Keratinocyte (primary cell): Measurements from ENCODE around the gene SPHK2. TPM values are rescaled to one million over a fixed set of nuclear protein-coding genes. Genes with fewer than 3 reads are reported as not detected.

ENCODE experiments used
- DNase-seq: peaks from one replicate; pipeline ENCODE4 v3.0.0-alpha.2; 2011; ENCODE audit warnings: low read depth, missing footprints, low spot score
- FAIRE-seq: peaks from 2 replicates; lab custom pipeline; 2011; peaks lifted over from hg19 to GRCh38; lab: Jason Lieb, UNC
- H2AFZ ChIP-seq: 2 replicates; pipeline ENCODE4 v1.6.0; 2012; ENCODE audit warnings: low read length, control low read depth, inconsistent platforms; ENCODE audit not compliant: control insufficient read depth
- H3K27ac ChIP-seq: 2 replicates; pipeline ENCODE4 v1.5.1; 2011; ENCODE audit warnings: low read length; ENCODE audit not compliant: control insufficient read depth, insufficient read depth
- H3K27me3 ChIP-seq: 3 replicates; pipeline ENCODE4 v1.6.0; 2011; ENCODE audit warnings: low read length; ENCODE audit not compliant: control insufficient read depth, insufficient read depth; ENCODE audit errors: extremely low read depth
- H3K36me3 ChIP-seq, 2 experiments: 2 replicates in 1 of 2; 3 replicates in 1 of 2; pipeline ENCODE4 v1.5.1; 2011; ENCODE audit warnings: low read length in 2 of 2, mild to moderate bottlenecking in 1 of 2; ENCODE audit not compliant: control insufficient read depth in 2 of 2, insufficient read depth in 2 of 2; ENCODE audit errors: extremely low read depth in 1 of 2
- H3K4me1 ChIP-seq: 3 replicates; pipeline ENCODE4 v1.5.1; 2011; ENCODE audit warnings: low read length; ENCODE audit not compliant: control insufficient read depth, insufficient read depth; ENCODE audit errors: extremely low read depth
- H3K4me2 ChIP-seq: 3 replicates; pipeline ENCODE4 v1.6.0; 2011; ENCODE audit warnings: low read depth, low read length; ENCODE audit not compliant: control insufficient read depth, insufficient read depth; ENCODE audit errors: extremely low read depth
- H3K4me3 ChIP-seq, 3 experiments: fragments of 200-600 bp in 1 of 3; sonication (generic) in 1 of 3; 2 replicates in 2 of 3; 3 replicates in 1 of 3; pipeline ENCODE4 v1.5.1; 2011 to 2016; ENCODE audit warnings: low read length in 3 of 3, mild to moderate bottlenecking in 3 of 3, control low read depth in 2 of 3, inconsistent platforms in 1 of 3, low read depth in 1 of 3, mixed read lengths in 1 of 3, mixed run types in 1 of 3, moderate library complexity in 1 of 3; ENCODE audit not compliant: control insufficient read depth in 2 of 3, insufficient read depth in 2 of 3; ENCODE audit errors: extremely low read depth in 1 of 3
- H3K79me2 ChIP-seq: 2 replicates; pipeline ENCODE4 v1.6.0; 2012; ENCODE audit warnings: low read length; ENCODE audit not compliant: control insufficient read depth, insufficient read depth
- H3K9ac ChIP-seq: 3 replicates; pipeline ENCODE4 v1.6.0; 2011; ENCODE audit warnings: low read length; ENCODE audit not compliant: control insufficient read depth, insufficient read depth; ENCODE audit errors: extremely low read depth
- H3K9me1 ChIP-seq: 3 replicates; pipeline ENCODE4 v1.6.0; 2011; ENCODE audit warnings: low read length; ENCODE audit not compliant: control insufficient read depth, insufficient read depth; ENCODE audit errors: extremely low read depth
- H3K9me3 ChIP-seq: 2 replicates; pipeline ENCODE4 v1.5.1; 2012; ENCODE audit warnings: low read depth, low read length; ENCODE audit not compliant: control insufficient read depth
- H4K20me1 ChIP-seq: 3 replicates; pipeline ENCODE4 v1.6.0; 2011; ENCODE audit warnings: low read length; ENCODE audit not compliant: control insufficient read depth, insufficient read depth; ENCODE audit errors: extremely low read depth
- CTCF ChIP-seq, 3 experiments: IDR thresholded peaks in 1 of 3; conservative IDR thresholded peaks in 1 of 3; optimal IDR thresholded peaks in 1 of 3; 2 replicates in 2 of 3; 3 replicates in 1 of 3; pipeline versions ENCODE3 to v1.5.1; 2011; ENCODE audit warnings: low read length in 3 of 3, mild to moderate bottlenecking in 3 of 3, moderate library complexity in 2 of 3, control low read depth in 1 of 3, inconsistent platforms in 1 of 3; ENCODE audit not compliant: insufficient read depth in 2 of 3; ENCODE audit errors: extremely low read depth in 1 of 3
- EZH2 ChIP-seq: IDR thresholded peaks from one replicate; pipeline ENCODE4 v1.6.1; 2012; ENCODE audit warnings: inconsistent platforms, mild to moderate bottlenecking, low read length, moderate library complexity
- dilution Hi-C: fragments of 300-500 bp; cut with MboI; formaldehyde crosslinking; loops from one replicate; pipeline ENCODE4 v1.7.0; 2020; ENCODE audit warnings: low sequenced_read_pairs; ENCODE audit not compliant: extremely low pct_ligation_motif_present
- polyA plus RNA-seq, 5 experiments: library from polyadenylated mRNA; depleted of rRNA in 3 of 5; stranded (reverse) in 3 of 5; stranded (forward) in 1 of 5; unstranded in 1 of 5; fragments of >200 nt; gene quantifications; 1 replicate in 1 of 5; 2 replicates in 3 of 5; 3 replicates in 1 of 5; pipeline versions ENCODE4 v1.2.1 to v1.2.3, GENCODE V29; 2011 to 2012; ENCODE audit warnings: missing spikeins in 2 of 5, low read depth in 1 of 5, low replicate concordance in 1 of 5

The SPHK2 gene
- polyA plus RNA-seq, 1 donor (not counting 4 experiments of a cell fraction or from before 2014, with no cell fraction given) = 2.8 TPM

DNA sequence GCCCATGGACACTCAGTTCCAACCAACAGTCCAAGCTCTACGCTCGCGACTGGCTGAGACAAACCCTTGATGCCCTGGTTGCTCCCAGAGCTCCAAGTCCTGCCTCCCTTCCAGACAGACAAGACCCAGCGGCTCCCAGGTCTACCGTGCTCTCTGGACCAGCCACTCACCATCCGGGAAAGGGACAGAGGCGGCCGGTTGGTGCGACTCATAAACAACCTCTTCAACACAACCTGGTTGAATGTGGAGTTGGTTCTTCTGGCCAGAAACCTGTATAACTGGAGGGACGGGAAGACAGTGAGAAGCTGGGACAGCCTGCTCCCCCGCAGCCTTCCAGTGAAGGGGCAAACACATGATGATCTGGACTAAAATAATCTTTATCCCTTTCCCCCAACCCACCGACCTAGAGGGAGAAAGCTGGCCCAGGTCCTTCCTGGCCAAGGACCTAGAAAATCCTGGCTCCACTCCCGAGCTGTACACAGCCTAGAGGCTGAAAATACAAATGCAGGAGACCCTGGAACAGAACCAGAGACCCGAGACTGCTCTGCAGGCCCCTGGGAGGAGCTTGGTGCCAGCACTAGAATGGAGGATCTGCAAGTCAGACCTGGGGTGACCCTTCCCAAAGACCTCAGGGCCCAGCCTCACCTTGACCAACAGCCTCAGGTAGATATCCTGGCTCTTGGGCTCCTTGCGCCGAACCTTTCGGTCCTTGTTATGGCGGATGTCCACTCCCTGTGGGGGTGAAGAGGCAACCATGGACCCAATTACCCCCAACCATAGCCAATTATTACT is 2.0 kb upstream of the SPHK2 start:
- H3K27ac ChIP-seq = peak overlapping the region; percentile 88
- peaks cover 5% of the 10 kb centered on the region for H3K9me1 ChIP-seq
- TF ChIP-seq CTCF (optimal IDR thresholded peaks at IDR 0.05 in 1 of 3, IDR thresholded peaks at IDR 0.05 in 1 of 3, conservative IDR thresholded peaks at IDR 0.05 in 1 of 3; ENCODE audit: extremely low read depth in 1 of 3, insufficient read depth in 2 of 3, low read length in 3 of 3) (no peak), EZH2 (no peak)
- H3K36me3 ChIP-seq = peaks cover 20 to 37% of the 10 kb centered on the region in 2 experiments
- no peak for FAIRE-seq
- H4K20me1 ChIP-seq = peaks cover 32% of the 10 kb centered on the region
- H3K27me3 ChIP-seq = no peaks in the 10 kb centered on the region
- no peak overlapping the region for H2AFZ ChIP-seq
- DNase-seq = no peak
- dilution Hi-C loops = no loop called here
- H3K4me3 ChIP-seq = peak overlapping the region; percentile 79 to 91 (median 87)
- H3K4me2 ChIP-seq = peak overlapping the region; percentile 95
- peaks cover 39% of the 10 kb centered on the region for H3K79me2 ChIP-seq
- peak overlapping the region; percentile 98 for H3K9ac ChIP-seq
- peaks cover 40% of the 10 kb centered on the region for H3K4me1 ChIP-seq
- H3K9me3 ChIP-seq = no peaks in the 10 kb centered on the region

GRCh38 chr19:48618278-48618915 is 909 bp upstream of the SPHK2 start:
- Histone ChIP-seq H3K9me1 (peaks cover 5% of the 10 kb centered on the region), H3K27me3 (no peaks in the 10 kb centered on the region), H3K36me3 (peaks cover 20 to 40% of the 10 kb centered on the region in 2 experiments), H3K9ac (peak overlapping the region; percentile 98), H4K20me1 (peaks cover 32% of the 10 kb centered on the region), H3K9me3 (no peaks in the 10 kb centered on the region), H3K79me2 (peaks cover 39% of the 10 kb centered on the region), H3K4me2 (peak overlapping the region; percentile 95), H2AFZ (no peak overlapping the region), H3K4me1 (peaks cover 42% of the 10 kb centered on the region), H3K4me3 (peak overlapping the region; percentile 79 to 91 (median 87)), H3K27ac (peak overlapping the region; percentile 88)
- FAIRE-seq (no peak), DNase-seq (no peak)
- dilution Hi-C loops = no loop called here
- TF ChIP-seq EZH2 = no peak
- TF ChIP-seq CTCF (optimal IDR thresholded peaks at IDR 0.05 in 1 of 3, IDR thresholded peaks at IDR 0.05 in 1 of 3, conservative IDR thresholded peaks at IDR 0.05 in 1 of 3; ENCODE audit: extremely low read depth in 1 of 3, insufficient read depth in 2 of 3, low read length in 3 of 3) = no peak
